HG03342 (cell line): ENCODE measurements around the gene ATP8A2.

ENCODE experiments used
- ATAC-seq: cut with Tn5 transposase; IDR thresholded peaks from one replicate; pipeline ENCODE4 v1.9.1; 2021; ENCODE audit warnings: mild to moderate bottlenecking, moderate library complexity; ENCODE audit not compliant: unreplicated experiment

The ATP8A2 gene

GRCh38 chr13:25380741-25381324, 9.1 kb downstream of the ATP8A2 start:
- no peak for ATAC-seq

- ATAC-seq: no peak
These were observed 13.1 kb downstream of the ATP8A2 start for GRCh38 chr13:25384758-25385410.

- no peak for ATAC-seq
These were observed 20.2 kb downstream of the ATP8A2 start for GRCh38 chr13:25391932-25392331.

- ATAC-seq: no peak
These were observed 22.8 kb downstream of the ATP8A2 start for GRCh38 chr13:25394402-25395060.

- no peak for ATAC-seq
These were observed 26.0 kb downstream of the ATP8A2 start for GRCh38 chr13:25397763-25398162.

- no peak for ATAC-seq
These were observed 29.2 kb downstream of the ATP8A2 start for GRCh38 chr13:25400925-25401324.

- no peak for ATAC-seq
These were observed 30.2 kb downstream of the ATP8A2 start for GRCh38 chr13:25401958-25402357.

GRCh38 chr13:25406377-25406776, 34.6 kb downstream of the ATP8A2 start:
- ATAC-seq: no peak

- no peak for ATAC-seq
These were observed 38.2 kb downstream of the ATP8A2 start for GRCh38 chr13:25409938-25410337.

- no peak for ATAC-seq
These were observed 43.5 kb downstream of the ATP8A2 start for GRCh38 chr13:25415241-25415640.

- ATAC-seq: no peak
These were observed 45.8 kb downstream of the ATP8A2 start for GRCh38 chr13:25417535-25417934.

GRCh38 chr13:25420161-25420560, 48.4 kb downstream of the ATP8A2 start:
- no peak for ATAC-seq

GRCh38 chr13:25421612-25422011, 49.8 kb downstream of the ATP8A2 start:
- no peak for ATAC-seq

GRCh38 chr13:25422153-25422552, 50.4 kb downstream of the ATP8A2 start:
- ATAC-seq: no peak

GRCh38 chr13:25423831-25424230, 52.1 kb downstream of the ATP8A2 start:
- no peak for ATAC-seq

- ATAC-seq: no peak
These were observed 57.7 kb downstream of the ATP8A2 start for GRCh38 chr13:25429466-25429865.

GRCh38 chr13:25432691-25433090, 60.9 kb downstream of the ATP8A2 start:
- no peak for ATAC-seq

GRCh38 chr13:25440061-25440460, 68.3 kb downstream of the ATP8A2 start:
- no peak for ATAC-seq

- no peak for ATAC-seq
These were observed 74.5 kb downstream of the ATP8A2 start for GRCh38 chr13:25446261-25446660.

- ATAC-seq: no peak
These were observed 75.6 kb downstream of the ATP8A2 start for GRCh38 chr13:25447396-25447795.

- ATAC-seq: no peak
These were observed 82.1 kb downstream of the ATP8A2 start for GRCh38 chr13:25453850-25454365.

GRCh38 chr13:25455146-25455545, 83.4 kb downstream of the ATP8A2 start:
- no peak for ATAC-seq
